RPMI8226 (cell line): Measurements from ENCODE around the gene GRIA1.

ENCODE experiments used
- DNase-seq: peaks from one replicate; pipeline ENCODE4 v3.0.0-alpha.2; 2015

GRIA1 gene

DNA sequence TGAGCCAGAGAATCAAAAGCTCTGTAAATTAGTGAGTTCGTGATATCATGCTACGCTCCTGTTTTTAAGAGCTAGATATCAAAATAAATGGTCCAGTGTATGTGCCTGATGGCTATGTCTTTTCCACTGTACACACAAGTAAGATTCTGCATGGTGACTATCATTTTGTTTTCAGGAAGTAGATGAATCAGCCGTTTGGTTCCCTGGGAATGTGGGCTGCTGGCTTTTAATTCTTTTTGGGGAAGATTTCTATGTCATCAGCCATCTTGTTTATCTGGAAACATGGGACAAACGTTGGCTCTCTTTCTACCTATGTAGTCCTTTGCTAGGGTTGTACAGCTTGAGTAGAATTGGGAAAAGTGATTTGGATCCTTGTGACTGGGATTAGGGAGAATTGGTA is 126.7 kb downstream of the GRIA1 start:
- no peak for DNase-seq

DNA sequence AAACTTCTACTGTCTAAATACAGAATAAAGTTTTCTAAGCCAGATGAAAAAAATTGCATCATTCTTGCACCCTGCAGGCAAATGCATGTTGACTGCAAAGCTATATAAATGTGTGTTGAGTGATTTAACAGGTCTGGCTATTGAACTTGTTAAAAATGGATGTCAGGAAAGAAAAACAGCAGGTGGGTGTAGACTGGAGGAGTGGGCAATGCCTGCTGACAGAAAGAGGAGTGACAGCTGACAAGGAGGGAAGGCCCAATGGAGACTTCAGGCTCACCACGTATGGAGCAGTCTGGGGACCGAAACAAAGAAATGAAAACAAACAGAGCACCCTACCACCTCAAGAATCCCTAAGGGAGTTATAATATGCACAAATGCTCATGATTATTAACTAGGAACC is 127.8 kb downstream of the GRIA1 start:
- no peak for DNase-seq

DNA sequence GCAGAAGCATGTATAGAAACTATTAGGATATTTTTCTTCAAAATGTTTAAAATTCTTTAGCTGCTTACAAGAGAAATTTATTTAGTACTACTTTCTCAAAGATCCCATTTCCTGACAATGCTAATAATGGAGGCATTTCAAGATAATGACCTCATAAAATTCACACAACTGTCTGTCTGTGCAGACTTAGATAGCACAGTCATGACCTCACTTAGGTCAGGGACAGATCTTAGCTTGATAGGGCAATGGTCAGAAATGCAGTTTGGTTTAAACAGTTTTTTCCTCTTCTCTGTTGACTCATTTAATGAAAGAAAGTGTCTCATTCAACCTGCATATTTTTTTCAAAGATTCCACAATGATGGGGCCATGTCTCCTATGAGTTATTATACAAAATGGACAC is 128.4 kb downstream of the GRIA1 start:
- DNase-seq: no peak

DNA sequence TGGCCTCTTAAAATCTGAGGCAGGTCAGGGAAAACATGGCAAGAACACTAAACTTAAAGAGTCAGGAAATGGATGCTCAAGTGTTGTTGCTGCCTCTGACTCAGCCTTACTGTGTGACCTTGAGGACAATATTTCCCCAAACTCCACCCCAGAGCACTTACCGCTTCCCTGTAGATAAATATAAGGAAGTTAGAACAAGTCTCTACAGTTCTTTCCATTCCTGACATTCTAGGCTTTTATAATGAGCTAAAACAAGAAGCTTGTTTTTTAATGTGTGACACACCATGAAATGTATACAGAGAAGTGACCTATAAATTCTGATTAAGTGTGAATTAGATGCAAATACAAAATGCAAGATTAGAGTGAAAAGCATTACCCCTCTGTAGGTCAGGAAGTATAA is 129.3 kb downstream of the GRIA1 start:
- no peak for DNase-seq

DNA sequence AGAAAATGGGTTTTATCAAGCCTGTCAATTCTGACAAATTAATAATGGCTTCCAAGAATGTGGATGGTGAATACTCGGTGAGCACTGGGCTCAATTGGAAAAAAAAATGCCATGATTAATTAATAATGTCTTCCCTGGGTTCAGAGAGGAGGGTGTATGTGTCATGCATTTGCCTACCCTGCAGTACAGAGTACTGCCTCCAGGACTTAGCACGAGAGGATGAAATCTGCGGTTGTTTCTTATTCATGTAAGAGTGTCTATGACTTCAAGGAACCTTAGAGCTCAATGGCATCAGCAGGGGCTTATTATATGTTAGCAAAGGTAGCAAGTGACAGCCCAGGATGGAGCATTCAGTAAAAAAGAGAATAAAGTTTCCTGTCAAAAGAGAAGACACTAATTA is 132.7 kb downstream of the GRIA1 start:
- DNase-seq: no peak

DNA sequence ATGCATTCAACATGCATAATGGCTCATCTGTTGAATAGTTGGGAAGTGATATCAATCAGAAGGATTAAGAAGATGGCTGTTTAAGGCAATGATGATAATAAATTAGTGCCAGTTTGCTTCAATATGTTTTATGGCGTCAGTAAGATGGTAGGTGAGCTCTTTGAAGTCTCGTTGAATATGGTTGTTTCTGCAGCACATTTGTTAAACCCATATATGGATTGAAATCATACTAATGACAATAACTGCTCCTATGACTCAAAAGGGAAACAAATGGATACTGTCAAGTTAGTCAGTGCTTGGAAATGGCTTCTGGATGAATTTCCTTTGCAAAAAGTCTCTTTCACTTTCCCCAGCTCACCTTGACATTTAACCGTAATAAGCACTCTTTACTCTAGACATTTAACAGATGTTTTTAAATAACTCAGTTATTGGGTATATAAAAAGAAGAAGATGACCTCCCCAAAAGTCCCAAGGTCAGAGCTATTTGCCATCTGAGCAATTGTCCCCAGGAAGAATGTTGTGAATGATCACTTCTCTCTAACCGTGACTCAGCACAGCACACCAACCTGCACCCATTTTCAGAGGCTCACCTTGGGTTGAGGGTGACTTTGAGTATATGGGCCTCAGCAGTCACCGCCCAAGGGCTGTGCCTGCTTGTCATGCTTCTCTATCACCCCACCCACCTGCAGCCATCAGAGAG is 133.4 kb downstream of the GRIA1 start:
- DNase-seq: no peak

DNA sequence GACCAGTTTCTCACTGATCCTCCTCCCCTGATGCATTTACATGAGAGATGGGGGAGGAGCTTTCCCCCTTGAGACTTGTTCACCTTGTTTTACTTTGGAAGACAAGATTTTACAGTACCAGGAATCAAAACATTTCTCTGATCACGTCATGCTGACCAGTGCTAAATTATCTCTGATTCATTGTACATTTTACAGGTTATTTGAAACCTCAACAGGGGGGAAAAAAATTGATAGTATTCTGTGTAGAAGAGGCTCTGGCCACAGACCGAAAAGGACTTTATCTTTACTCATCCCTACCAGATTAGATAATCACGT is 133.9 kb downstream of the GRIA1 start:
- DNase-seq: no peak

DNA sequence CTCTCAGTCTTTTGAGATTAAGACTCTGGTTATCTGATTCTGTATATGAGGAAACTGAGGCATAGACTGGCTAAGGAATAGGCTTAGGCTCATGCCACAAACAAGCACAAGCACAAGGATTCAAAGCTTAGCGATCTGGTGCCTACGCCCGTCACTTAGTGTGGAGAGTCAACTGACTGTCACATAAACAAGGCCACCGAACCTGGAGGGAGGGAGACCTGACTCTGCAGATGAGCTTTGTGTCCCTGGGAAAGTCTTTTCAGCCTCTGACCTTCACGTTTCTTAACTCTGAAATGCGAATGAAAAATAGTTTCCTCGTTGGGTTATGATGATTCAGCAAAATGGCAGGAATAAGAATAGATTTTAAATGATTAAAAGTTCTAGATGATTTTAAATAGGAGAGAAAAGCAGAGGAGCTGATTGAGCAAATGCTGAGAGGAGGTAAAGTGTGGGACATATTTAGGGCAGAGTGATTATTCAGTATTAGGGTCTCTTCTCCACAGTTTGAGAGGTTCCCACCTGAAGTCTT is 135.4 kb downstream of the GRIA1 start:
- DNase-seq: no peak

DNA sequence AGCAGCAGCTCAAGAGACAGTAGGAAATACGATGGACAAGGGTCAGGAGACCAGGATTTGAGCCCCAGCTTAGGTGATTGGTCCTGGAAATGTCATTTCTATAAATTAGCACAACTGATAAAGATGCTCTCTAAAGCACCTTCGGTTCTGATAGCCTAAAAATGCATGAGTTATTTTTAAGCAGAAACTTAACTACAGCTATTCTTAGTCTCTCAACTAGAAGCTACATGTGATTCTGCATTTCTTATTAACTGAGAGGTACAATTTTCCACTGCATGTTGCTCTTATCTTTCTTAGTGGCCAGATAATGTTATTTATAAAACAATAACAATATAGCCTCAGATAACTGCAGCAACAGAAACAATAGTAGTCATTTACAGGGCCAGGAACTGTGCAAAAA is 136.4 kb downstream of the GRIA1 start:
- no peak for DNase-seq

DNA sequence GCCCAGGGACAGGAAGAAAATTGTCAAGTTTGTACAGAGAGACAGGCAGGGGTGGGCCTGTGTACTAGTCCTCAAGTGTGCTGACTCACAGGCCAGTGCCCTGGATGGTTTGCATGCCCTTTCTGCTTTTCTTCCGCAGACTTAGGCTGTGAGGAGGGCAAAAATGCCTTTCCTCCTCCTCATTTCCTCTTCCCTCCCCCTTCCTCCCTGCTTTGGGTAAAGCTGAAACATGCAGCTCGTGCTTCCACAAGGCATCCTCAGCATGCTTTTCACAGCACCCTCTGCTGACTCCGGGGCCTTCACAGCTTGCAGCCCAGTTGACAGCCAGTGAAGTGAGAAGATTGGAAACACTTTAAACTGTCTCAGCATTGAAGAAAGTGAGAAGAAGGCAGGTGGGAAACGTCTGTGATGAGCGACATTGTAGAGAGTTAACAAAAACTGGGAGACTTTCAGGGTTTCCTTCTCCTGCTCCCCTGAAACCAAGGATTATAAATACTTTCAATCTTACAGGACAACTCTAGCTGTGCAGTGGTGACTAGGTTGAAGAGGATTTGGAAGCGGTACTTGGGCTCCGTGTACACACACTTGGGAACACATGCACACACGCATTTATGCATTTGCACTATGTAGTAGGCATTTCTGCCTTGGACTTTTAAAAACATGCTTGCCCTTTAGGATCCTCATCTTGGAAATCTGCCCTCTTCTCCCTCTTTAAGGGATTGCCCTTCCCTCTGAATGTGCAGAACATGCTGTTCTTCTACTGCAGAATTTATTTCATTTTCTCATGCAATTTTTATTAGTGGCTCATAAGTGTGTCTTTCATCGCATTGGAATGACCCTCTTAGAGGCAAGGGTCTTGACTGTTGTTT is 138.8 kb downstream of the GRIA1 start:
- DNase-seq: no peak

DNA sequence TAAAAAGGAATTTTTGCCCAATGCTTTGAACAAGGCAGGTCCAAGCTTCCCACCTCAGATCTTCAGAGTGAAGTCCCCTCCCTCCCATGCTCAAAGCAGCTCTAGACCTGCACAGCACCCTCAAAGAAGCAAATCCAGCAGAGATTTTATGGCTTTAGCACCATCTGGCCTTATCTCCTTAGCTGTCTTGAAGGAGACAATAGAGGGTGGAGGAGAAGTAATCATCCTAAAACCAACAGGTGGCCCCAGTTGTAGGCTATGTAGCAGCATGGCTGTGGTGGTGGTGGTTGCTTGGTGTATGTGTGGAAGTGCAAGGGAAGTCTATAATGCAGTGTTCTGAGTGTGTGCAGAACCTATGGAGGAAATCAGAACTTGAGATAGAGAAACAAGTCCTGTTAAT is 140.1 kb downstream of the GRIA1 start:
- no peak for DNase-seq

DNA sequence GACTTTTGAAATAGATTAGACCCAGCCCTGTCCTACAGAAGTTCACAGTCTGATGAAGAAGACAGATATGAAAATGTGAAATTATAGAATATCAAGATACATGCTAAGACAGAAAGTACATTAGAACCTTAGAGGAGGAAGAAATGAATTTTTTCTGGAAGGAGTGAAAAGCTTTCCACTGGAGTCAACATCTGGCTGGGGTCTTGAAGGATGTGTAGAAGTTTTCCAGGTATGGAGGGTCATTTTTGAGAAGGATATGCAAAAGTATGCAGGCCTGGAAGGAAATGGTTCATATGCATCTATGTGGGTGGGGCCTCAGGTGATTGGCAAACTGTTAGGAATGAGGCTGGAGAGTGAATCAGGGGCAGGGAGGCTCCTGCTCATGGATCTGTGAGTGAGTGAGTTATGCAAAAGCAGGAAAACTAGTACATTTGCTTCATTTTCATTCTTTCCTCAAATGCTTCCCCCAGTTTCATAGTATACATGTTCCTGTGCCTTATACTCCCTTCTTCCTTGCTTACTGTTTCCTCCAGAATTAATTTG is 142.3 kb downstream of the GRIA1 start:
- DNase-seq: no peak

DNA sequence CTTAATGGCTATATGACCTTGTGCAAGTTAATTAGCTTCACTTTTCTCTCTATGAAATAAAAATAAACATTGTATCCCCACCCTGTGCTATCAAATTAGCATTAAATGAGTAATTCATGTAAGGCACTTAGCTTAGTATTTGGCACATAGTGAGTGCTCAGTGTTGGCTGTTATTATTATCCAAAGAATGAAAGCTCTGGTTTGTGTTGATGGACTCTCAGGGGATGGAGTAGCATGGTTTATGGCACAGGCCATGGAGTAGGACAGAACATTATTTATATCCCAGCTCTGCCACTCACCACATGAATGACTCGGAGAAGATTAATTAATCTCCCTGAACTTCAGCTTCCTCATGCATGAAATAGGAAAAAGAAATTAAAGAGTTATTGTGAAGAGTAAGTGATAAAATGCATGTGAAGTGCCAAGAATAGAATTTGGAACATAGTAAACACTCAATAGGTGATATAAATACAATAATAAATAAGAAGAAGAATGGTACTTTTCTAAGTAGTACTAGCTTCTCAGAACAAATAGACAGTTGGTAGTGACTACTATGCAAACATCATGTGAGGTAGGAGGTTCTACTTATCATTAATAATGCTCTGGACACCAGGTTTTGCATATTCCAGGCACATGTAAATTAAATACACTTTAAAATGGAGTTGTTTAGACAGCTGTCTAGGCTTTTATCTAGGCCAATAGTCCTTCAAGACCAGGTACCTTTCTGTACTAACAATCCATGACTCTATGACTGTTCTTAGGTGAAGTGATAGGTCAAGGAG is 146.4 kb downstream of the GRIA1 start:
- DNase-seq: no peak

DNA sequence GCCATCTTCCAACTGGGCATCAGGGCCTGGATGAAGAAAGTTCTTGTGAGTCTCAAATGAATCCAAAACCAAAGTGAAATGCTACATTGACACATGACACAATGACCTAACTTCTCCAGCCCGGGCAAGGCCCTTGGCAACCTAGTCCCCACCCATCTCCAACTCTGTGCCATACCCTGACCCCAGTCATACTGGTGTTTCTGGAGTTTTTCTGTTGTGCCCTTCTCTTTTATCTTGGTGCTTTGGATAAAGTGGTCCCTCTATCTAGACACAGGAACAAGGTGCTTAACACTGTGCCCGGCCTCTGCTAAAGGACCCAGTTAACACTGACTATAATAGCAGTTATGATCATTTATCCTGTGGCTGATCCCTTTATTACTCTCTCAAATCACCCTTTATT is 149.8 kb downstream of the GRIA1 start:
- DNase-seq: no peak

DNA sequence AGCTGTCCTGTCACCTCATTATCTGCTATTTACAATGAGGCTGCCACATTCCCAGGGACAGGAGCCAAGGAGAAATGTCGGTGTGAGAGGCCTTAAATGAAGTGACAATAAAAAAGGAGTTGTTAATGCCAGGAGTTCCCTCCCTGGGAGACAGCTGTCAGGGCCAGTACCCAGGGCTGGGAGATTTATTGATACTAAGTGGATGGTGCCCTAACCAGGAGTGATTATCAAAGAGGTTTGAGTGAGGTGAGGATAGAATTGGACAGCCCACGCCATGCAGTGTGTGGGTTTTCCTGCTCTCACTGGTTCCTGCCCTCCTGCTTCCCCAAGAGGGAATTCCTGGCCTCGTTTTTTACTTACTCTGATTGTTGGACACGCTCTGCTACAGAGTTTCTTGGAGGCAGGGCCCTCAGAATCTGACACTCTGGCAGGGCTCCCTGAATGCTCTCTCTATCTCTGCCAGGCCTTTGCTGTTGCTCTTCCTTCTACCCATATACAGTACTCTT is 150.8 kb downstream of the GRIA1 start:
- DNase-seq: no peak

DNA sequence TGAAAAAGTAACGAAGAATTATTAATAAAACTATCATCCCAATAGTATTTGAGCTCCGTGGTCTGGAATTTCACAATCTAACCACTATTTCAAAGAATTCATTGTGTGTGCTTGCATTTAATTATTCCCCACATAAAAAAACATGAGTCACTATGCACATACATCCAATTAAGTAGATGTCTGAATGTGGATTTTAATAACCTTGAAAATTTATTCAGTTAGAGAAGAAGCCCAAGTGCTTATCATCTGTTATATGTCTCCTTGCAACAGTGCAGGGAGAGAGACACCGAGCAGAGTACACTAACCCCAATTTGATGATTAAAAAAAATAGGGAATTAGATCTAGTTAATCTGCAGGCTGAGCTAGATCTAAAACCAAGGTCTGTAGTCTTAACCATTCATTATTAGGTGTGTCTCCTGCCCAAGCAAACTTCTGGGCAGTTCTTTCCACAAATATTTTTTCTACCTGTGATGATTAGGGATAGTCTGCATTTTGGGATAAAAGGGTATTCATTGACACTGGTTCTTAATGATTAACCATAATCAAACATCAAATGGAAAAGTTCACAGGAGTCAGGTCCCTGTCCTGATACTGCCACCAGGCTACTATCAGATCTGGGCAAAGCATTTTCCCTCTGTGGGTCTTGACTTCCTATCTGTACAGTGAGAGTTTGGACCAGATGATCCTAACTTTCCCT is 164.2 kb downstream of the GRIA1 start:
- DNase-seq: no peak

DNA sequence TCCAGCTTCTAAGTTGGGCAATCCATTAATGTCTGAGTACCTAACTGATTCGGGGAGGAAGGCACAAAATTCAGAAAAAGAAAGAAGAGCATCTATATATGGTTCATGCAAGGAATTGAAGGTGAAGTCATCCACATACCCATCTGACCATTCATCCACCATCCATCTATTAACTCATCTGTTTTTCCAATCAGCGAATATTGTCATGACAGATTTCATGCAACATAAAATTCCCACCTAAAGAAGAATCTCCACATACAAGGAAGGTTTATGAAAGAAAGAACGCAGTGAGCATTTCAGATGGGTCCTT is 164.7 kb downstream of the GRIA1 start:
- no peak for DNase-seq

DNA sequence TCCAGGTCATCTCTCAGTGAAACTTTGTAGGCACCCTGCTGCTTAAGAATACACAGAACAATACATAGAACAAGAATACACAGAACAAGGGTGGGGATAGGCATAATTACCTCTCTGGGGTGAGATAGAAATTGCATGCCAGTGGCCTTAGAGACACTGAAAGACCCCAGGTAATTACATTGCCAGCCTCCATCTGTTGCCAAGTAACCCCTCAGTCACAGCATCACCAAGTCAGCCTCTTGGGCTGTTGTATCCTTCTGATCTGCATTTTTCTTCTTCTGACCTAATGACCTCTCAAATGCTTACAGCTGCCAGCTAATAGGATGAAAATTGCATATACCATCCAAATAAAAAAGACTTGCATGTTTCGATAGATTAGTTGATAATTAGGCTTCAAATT is 167.7 kb downstream of the GRIA1 start:
- DNase-seq: no peak

DNA sequence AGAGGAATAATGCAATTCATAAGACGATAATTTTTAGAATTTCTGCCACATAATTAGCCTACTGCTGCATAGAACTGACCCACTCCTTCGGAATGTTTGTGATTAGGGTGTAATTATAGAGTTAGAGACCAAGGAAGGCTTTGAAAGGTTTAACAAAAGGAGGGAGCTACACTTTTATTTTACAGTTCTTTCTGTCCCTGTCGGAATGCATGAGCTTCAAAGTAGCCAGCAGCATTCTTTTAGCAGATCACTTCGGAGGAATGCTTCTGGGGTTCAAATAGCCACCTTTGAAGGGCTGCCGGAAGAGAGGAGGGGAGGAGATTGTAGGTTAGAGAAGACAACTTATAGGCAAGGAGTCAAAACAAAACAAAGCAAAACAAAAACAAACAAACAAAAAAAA is 168.1 kb downstream of the GRIA1 start:
- no peak for DNase-seq

DNA sequence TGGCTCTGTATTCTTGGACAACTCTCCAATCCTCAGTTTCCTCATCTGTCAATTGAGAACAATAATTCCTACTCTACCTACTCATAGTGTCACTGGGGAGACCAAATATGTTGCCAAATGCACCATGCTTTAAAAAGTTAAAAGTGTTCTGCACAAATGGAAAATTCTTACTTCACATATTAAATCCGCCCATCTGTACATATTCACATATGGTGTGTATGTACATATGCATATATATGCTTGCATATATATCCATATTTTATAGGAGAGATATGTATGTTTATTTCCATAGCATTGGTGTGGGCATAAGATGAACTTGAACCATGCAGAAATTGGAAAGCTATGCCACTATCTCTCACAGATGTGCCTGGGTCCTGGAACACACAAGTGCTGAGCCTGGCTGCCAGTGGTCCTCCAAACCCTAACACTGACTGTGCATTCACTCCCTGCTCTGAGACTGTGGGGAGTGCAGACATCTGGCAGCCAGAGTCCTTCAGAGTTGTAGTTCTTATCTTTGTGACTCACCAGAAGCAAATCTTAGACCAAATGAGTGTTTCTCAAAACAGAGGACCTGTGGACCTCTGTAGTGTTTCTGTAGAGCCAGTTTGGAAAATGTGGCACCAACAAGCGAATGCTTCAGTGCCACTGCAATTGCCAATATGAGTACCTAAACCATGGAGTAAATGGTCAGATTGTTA is 168.7 kb downstream of the GRIA1 start:
- no peak for DNase-seq

DNA sequence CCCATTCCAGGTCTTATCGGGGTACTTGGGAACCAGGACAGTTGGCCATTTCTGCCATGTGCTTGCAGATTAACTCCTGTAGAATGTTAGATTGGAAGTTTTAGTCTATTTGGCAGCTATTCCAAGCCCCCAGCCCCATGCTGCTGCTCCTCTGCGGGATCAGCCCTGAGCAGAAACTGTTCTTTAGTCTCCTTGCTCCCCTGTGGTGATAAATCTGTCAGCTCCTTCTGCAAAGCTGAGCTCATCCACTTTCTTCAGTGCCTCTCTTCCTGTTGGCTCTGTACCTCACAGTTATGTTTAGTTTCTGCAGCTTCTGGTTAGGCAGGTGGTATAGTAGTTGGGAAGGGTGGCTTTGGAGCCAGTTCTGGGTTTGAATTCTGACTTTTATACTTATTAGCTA is 170.4 kb downstream of the GRIA1 start:
- no peak for DNase-seq

DNA sequence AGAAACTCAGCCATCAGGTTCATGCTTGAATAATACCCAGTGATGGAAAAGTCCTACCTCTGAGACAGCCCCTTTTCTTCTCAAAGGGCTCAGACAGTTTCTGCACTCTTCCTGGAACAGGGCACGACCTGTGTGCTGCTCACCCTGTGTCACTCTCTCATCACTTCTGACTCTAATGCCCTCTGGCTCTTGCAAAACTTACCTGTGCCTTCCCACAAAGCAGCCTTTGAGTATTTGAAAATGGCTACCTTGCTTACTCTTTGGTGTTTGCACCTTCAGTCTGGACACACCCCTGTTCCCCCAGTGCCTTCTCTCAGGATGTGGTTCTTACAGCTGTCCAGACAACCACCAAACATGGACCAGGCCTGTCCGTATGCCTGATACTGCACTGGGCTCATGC is 171.4 kb downstream of the GRIA1 start:
- DNase-seq: no peak
